ENCODE measurements around the gene NARF. TPM values are rescaled to one million over a fixed set of nuclear protein-coding genes. Genes with fewer than 3 reads are reported as not detected.

NARF gene
- total and polyA plus RNA-seq, 2 experiments from 2014 or later: 66.1 to 67.1 TPM

DNA sequence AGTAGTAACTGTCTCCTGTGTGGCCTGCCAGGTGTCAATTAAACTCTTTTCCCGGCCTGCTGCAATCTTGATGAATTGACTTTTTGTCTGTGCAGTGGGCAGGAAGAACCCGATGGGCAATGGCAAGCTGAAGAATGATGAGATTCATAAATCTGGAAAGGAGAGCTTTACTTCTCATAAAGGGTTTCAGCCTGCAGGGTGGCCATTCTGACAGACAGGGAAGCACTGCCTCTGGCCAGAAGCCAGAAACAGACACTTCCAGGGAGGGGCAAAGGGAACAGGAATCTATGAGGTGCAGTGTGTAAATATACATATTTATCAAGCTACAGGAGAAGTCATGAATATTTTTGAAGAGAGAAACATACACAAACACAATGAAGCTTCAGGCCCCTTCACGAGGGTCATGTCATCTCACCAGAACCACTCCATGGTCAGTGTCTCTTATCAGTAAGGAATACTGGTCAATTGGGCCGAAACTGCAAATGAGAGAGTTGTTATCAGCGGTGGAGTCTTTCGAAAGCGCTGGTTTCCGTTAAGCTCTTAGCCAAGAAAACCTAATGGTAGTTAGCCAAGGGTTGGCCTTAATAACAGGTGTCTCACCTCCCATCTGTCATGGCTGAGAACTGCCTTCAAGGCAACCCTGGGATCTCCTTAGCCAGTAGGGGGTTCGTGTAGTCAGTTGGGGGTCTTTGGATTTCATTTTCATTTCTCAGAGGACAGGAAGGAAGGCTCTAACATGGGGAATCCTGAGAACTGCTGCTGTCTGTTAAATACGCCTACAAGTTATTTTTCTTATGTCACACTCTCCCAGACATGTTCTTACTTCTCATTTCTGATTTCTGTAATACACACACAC lies 1.2 kb upstream of the NARF start:
- H3K27me3 ChIP-seq (ENCODE audit: insufficient read depth): no peaks in the 10 kb centered on the region
- H3K4me2 ChIP-seq: peak overlapping the region; percentile 84
- Mint-ChIP-seq H3K27me3 (ENCODE audit: insufficient read depth, low read depth, poor library complexity) (peaks cover 6% of the 10 kb centered on the region), H3K4me1 (peaks cover 11% of the 10 kb centered on the region), H3K9me3 (peaks cover 27% of the 10 kb centered on the region), H3K4me3 (peak overlapping the region; percentile 96), H3K36me3 (ENCODE audit: low read depth) (peaks cover 26% of the 10 kb centered on the region), H3K27ac (no peak overlapping the region)
- TF ChIP-seq JUNB (IDR thresholded peaks at IDR 0.05; ENCODE audit: unreplicated experiment): no peak
- no peak for TF ChIP-seq CREB1 (CRISPR knock-in tag; IDR thresholded peaks at IDR 0.05; ENCODE audit: low read depth)
- H2AFZ ChIP-seq: no peak overlapping the region
- H3K4me1 ChIP-seq (ENCODE audit: insufficient read depth): peaks cover 6% of the 10 kb centered on the region
- H3K4me3 ChIP-seq: peak overlapping the region; percentile 93
- peaks cover 4% of the 10 kb centered on the region for H4K20me1 ChIP-seq (replicated peaks; ENCODE audit: insufficient read depth)
- ATAC-seq: no peak
- DNase-seq (ENCODE audit: low spot score): no peak
- no peaks in the 10 kb centered on the region; the same call in 1 of the 2 replicates for H3K9me2 ChIP-seq (ENCODE audit: insufficient read depth)
- H3K27ac ChIP-seq (ENCODE audit: low read depth): peak overlapping the region; percentile 94; the same call in 1 of the 2 replicates
- H3K36me3 ChIP-seq (ENCODE audit: insufficient read depth): no peaks in the 10 kb centered on the region; the same call in 1 of the 2 replicates
- peaks cover 18% of the 10 kb centered on the region; the same call in 1 of the 2 replicates for H3F3A ChIP-seq (replicated peaks; ENCODE audit: low read depth)
- peaks cover 10% of the 10 kb centered on the region for H3K79me2 ChIP-seq (replicated peaks; ENCODE audit: insufficient read depth)

DNA sequence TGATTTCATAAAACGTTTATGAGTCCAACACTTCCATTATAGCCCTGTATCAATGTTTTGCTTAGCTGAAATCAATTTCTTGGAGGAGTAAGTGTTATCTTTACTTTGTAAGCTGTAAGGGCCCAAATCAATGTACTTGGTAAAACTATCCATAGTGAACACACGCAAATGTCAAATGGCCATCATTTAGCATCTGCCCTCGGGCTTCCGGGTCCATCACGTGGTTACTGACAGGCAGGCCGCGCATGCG lies 687 bp upstream of the NARF start:
- Histone ChIP-seq H3K79me2 (replicated peaks; ENCODE audit: insufficient read depth) (peaks cover 10% of the 10 kb centered on the region), H3K36me3 (ENCODE audit: insufficient read depth) (no peaks in the 10 kb centered on the region; the same call in 1 of the 2 replicates), H3K27me3 (ENCODE audit: insufficient read depth) (no peaks in the 10 kb centered on the region), H3K4me1 (ENCODE audit: insufficient read depth) (peaks cover 6% of the 10 kb centered on the region), H3K4me2 (peak overlapping the region; percentile 84), H4K20me1 (replicated peaks; ENCODE audit: insufficient read depth) (peaks cover 4% of the 10 kb centered on the region), H3F3A (replicated peaks; ENCODE audit: low read depth) (peaks cover 18% of the 10 kb centered on the region; the same call in 1 of the 2 replicates), H3K27ac (ENCODE audit: low read depth) (peak overlapping the region; percentile 94), H3K4me3 (peak overlapping the region; percentile 93), H2AFZ (no peak overlapping the region), H3K9me2 (ENCODE audit: insufficient read depth) (no peaks in the 10 kb centered on the region; the same call in 1 of the 2 replicates)
- Mint-ChIP-seq H3K4me3 (peak overlapping the region; percentile 96), H3K36me3 (ENCODE audit: low read depth) (peaks cover 31% of the 10 kb centered on the region), H3K4me1 (peaks cover 11% of the 10 kb centered on the region), H3K9me3 (peaks cover 23% of the 10 kb centered on the region), H3K27me3 (ENCODE audit: insufficient read depth, low read depth, poor library complexity) (peaks cover 6% of the 10 kb centered on the region), H3K27ac (no peak overlapping the region)
- DNase-seq (ENCODE audit: low spot score) (no peak), ATAC-seq (no peak)
- TF ChIP-seq CREB1 (CRISPR knock-in tag; IDR thresholded peaks at IDR 0.05; ENCODE audit: low read depth) (no peak), ZNF114 (CRISPR knock-in tag; IDR thresholded peaks at IDR 0.05) (no peak), ZNF331 (CRISPR knock-in tag; IDR thresholded peaks at IDR 0.05; ENCODE audit: low read depth) (no peak), EZH2phosphoT487 (IDR thresholded peaks at IDR 0.05; ENCODE audit: unreplicated experiment) (no peak)

DNA sequence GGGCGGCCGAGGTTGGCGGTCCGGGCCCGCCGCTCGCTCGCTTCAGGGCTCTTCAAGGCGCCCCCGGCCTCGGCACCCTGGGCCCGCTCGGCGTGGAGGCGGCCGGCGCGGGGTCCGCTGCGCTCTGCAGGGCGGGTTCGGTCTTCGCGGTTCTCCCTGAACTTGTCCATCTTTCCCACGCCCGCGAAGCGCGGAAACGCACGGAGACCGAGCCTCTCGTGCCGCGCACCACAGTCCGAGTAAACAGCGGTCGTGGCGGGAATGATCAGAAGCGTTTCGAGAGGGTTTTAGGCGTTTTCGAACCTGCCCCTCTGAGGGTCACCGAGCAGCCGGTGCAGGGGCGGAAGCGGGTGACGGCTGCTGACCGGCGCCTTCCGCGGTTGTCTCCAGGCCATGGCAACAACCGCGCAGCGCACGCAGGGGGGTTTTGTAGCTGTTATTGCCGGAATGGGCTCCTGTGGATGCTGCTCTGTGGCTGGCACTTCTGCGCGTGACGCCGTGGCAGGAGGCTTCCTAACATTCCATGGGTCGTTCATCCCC lies 414 bp downstream of the NARF start:
- H2AFZ ChIP-seq: peak overlapping the region; percentile 89
- DNase-seq (ENCODE audit: low spot score): peak; percentile 52
- TF ChIP-seq, protein P1, sequence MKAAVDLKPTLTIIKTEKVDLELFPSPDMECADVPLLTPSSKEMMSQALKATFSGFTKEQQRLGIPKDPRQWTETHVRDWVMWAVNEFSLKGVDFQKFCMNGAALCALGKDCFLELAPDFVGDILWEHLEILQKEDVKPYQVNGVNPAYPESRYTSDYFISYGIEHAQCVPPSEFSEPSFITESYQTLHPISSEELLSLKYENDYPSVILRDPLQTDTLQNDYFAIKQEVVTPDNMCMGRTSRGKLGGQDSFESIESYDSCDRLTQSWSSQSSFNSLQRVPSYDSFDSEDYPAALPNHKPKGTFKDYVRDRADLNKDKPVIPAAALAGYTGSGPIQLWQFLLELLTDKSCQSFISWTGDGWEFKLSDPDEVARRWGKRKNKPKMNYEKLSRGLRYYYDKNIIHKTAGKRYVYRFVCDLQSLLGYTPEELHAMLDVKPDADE (IDR thresholded peaks at IDR 0.05): no peak
- TF ChIP-seq, protein P2, sequence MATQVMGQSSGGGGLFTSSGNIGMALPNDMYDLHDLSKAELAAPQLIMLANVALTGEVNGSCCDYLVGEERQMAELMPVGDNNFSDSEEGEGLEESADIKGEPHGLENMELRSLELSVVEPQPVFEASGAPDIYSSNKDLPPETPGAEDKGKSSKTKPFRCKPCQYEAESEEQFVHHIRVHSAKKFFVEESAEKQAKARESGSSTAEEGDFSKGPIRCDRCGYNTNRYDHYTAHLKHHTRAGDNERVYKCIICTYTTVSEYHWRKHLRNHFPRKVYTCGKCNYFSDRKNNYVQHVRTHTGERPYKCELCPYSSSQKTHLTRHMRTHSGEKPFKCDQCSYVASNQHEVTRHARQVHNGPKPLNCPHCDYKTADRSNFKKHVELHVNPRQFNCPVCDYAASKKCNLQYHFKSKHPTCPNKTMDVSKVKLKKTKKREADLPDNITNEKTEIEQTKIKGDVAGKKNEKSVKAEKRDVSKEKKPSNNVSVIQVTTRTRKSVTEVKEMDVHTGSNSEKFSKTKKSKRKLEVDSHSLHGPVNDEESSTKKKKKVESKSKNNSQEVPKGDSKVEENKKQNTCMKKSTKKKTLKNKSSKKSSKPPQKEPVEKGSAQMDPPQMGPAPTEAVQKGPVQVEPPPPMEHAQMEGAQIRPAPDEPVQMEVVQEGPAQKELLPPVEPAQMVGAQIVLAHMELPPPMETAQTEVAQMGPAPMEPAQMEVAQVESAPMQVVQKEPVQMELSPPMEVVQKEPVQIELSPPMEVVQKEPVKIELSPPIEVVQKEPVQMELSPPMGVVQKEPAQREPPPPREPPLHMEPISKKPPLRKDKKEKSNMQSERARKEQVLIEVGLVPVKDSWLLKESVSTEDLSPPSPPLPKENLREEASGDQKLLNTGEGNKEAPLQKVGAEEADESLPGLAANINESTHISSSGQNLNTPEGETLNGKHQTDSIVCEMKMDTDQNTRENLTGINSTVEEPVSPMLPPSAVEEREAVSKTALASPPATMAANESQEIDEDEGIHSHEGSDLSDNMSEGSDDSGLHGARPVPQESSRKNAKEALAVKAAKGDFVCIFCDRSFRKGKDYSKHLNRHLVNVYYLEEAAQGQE (IDR thresholded peaks at IDR 0.05; ENCODE audit: unreplicated experiment): no peak

More for the DNA sequence above, 414 bp downstream of the NARF start:
- peaks cover 10% of the 10 kb centered on the region for H3K79me2 ChIP-seq (replicated peaks; ENCODE audit: insufficient read depth)
- Mint-ChIP-seq H3K27me3 (ENCODE audit: insufficient read depth, low read depth, poor library complexity) (peaks cover 9% of the 10 kb centered on the region), H3K4me3 (peak overlapping the region; percentile 96), H3K9me3 (peaks cover 12% of the 10 kb centered on the region), H3K27ac (peak overlapping the region; percentile 86; the same call in 1 of the 2 replicates), H3K4me1 (peaks cover 11% of the 10 kb centered on the region), H3K36me3 (ENCODE audit: low read depth) (peaks cover 39% of the 10 kb centered on the region)
- peaks cover 6% of the 10 kb centered on the region for H4K20me1 ChIP-seq (replicated peaks; ENCODE audit: insufficient read depth)
- H3K4me2 ChIP-seq: peak overlapping the region; percentile 84
- peaks cover 6% of the 10 kb centered on the region for H3K4me1 ChIP-seq (ENCODE audit: insufficient read depth)
- H3K27me3 ChIP-seq (ENCODE audit: insufficient read depth): no peaks in the 10 kb centered on the region
- H3K27ac ChIP-seq (ENCODE audit: low read depth): no peak overlapping the region
- ATAC-seq: peak; percentile 19
- peaks cover 18% of the 10 kb centered on the region; the same call in 1 of the 2 replicates for H3F3A ChIP-seq (replicated peaks; ENCODE audit: low read depth)
- H3K36me3 ChIP-seq (ENCODE audit: insufficient read depth): peaks cover under 1% of the 10 kb centered on the region; the same call in 1 of the 2 replicates
- H3K9me2 ChIP-seq (ENCODE audit: insufficient read depth): no peaks in the 10 kb centered on the region; the same call in 1 of the 2 replicates
- peak overlapping the region; percentile 93 for H3K4me3 ChIP-seq
